Upper lobe of right lung (tissue), 1 donor: ENCODE data around the gene TARBP1. TPM values are rescaled to one million over a fixed set of nuclear protein-coding genes. Genes with fewer than 3 reads are reported as not detected.

Experiments used
- ATAC-seq: fragments of 200-7000 bp; cut with Tn5 transposase; one replicate; pipeline ENCODE4 v1.9.1; 2020; ENCODE audit warnings: mild to moderate bottlenecking, moderate library complexity
- DNase-seq: peaks from one replicate; pipeline ENCODE4 v3.0.0-alpha.2; 2020
- H3K27ac ChIP-seq: fragments of 200-600 bp; one replicate; pipeline ENCODE4 v1.8.0; 2022
- H3K27me3 ChIP-seq: fragments of 200-600 bp; one replicate; pipeline ENCODE4 v1.8.0; 2022; ENCODE audit warnings: mild to moderate bottlenecking
- H3K36me3 ChIP-seq: fragments of 200-600 bp; one replicate; pipeline ENCODE4 v1.8.0; 2022
- H3K4me1 ChIP-seq: fragments of 200-600 bp; one replicate; pipeline ENCODE4 v1.8.0; 2022
- H3K4me3 ChIP-seq: fragments of 200-600 bp; one replicate; pipeline ENCODE4 v1.8.0; 2022; ENCODE audit warnings: mild to moderate bottlenecking
- H3K9me3 ChIP-seq: fragments of 200-600 bp; one replicate; pipeline ENCODE4 v1.8.0; 2022
- intact Hi-C: fragments of 100-400 bp; cut with DNase I; formaldehyde crosslinking; loops from one replicate; pipeline ENCODE4 v1.11.0; 2022
- total RNA-seq: library from RNA; stranded (reverse); fragmentation: NEBNext Ultra II Directional; extraction: Animal tissue kit (Norgen Biotek cat#: 25700); gene quantifications from one replicate; pipeline ENCODE4 v1.2.1, GENCODE V29; 2021
- TF ChIP-seq, protein P1 (sequence below): fragments of 200-600 bp; IDR thresholded peaks from one replicate; pipeline ENCODE4 v1.8.0; 2022; ENCODE audit warnings: antibody characterized with exemption
- donor health status: DM: no; HTN: yes; CAD: no; lungs with severe emphysema.

The TARBP1 gene
- total RNA-seq, 1 donor from 2014 or later: 18.3 TPM

DNA sequence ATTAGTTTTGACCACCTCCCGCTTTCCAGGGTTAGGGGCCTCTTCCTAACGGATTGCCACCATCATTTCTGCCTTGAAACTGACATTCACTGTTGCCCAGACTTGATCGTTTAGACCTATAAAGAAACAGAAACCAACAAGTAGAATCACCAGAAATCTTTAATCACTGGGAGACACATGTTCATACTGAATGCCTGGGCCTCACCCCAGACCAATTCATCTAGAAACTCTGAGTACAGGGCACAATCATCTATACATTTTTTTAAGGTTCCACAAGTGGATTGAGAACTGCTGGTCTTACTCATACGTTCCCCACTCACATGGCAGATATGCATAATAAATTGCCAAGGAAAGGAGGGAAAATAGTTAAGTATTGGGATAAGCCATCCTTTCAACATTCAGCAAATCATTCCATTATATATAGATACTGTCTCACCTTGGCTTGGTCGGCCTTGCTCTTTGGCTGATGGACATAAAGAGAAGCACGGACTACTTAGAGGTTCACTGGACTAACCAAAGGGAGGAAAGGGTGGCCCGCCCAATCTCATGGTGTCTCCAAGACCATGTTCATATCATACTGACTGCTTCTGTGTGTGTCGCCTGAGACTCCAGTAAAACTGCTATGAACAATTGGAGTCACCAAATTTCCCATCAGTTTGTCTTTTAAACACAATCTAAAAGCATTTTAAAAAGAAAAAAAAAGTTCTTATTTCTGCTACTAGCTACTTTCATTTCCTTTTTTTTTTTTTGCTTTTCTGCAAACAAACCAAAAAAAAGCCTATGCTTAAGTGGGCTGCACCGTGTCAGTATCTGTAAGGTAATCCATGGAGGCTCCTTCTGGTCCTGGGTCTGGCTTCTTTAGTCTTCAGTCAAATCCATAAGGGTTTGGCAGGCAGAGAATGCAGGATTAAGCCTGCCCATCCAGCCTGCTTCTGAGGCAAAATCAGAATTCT is 9.4 kb upstream of the TARBP1 start:
- H3K9me3 ChIP-seq: no peaks in the 10 kb centered on the region
- DNase-seq (no peak), ATAC-seq (no peak)
- no peak overlapping the region for H3K27ac ChIP-seq
- H3K27me3 ChIP-seq: no peaks in the 10 kb centered on the region
- intact Hi-C loops: loop anchor here (5.0 to 10.0 kb wide), 2 partner anchors 609 to 926 kb away; no protein-coding TSS in a partner anchor
- no peaks in the 10 kb centered on the region for H3K36me3 ChIP-seq
- H3K4me3 ChIP-seq: no peak overlapping the region
- H3K4me1 ChIP-seq: peaks cover 9% of the 10 kb centered on the region
- TF ChIP-seq, protein P1, sequence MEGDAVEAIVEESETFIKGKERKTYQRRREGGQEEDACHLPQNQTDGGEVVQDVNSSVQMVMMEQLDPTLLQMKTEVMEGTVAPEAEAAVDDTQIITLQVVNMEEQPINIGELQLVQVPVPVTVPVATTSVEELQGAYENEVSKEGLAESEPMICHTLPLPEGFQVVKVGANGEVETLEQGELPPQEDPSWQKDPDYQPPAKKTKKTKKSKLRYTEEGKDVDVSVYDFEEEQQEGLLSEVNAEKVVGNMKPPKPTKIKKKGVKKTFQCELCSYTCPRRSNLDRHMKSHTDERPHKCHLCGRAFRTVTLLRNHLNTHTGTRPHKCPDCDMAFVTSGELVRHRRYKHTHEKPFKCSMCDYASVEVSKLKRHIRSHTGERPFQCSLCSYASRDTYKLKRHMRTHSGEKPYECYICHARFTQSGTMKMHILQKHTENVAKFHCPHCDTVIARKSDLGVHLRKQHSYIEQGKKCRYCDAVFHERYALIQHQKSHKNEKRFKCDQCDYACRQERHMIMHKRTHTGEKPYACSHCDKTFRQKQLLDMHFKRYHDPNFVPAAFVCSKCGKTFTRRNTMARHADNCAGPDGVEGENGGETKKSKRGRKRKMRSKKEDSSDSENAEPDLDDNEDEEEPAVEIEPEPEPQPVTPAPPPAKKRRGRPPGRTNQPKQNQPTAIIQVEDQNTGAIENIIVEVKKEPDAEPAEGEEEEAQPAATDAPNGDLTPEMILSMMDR: no peak

GRCh38 chr1:234486858-234487840 is 8.2 kb upstream of the TARBP1 start:
- DNase-seq (no peak), ATAC-seq (peak; percentile 85)
- TF ChIP-seq, protein P1: peak; percentile 65
- Histone ChIP-seq H3K27me3 (no peaks in the 10 kb centered on the region), H3K36me3 (no peaks in the 10 kb centered on the region), H3K27ac (no peak overlapping the region), H3K9me3 (no peaks in the 10 kb centered on the region), H3K4me3 (no peak overlapping the region), H3K4me1 (peaks cover 9% of the 10 kb centered on the region)
- intact Hi-C loops: loop anchor here (5.0 to 10.0 kb wide), 2 partner anchors 610 to 928 kb away; no protein-coding TSS in a partner anchor

GRCh38 chr1:234484991-234485739 is 6.2 kb upstream of the TARBP1 start:
- Histone ChIP-seq H3K27ac (no peak overlapping the region), H3K9me3 (no peaks in the 10 kb centered on the region), H3K4me3 (no peak overlapping the region), H3K27me3 (no peaks in the 10 kb centered on the region), H3K4me1 (peaks cover 9% of the 10 kb centered on the region), H3K36me3 (no peaks in the 10 kb centered on the region)
- DNase-seq (no peak), ATAC-seq (no peak)
- TF ChIP-seq, protein P1: no peak
- intact Hi-C loops: loop anchor here (5.0 to 10.0 kb wide), 2 partner anchors 612 to 930 kb away; no protein-coding TSS in a partner anchor

DNA sequence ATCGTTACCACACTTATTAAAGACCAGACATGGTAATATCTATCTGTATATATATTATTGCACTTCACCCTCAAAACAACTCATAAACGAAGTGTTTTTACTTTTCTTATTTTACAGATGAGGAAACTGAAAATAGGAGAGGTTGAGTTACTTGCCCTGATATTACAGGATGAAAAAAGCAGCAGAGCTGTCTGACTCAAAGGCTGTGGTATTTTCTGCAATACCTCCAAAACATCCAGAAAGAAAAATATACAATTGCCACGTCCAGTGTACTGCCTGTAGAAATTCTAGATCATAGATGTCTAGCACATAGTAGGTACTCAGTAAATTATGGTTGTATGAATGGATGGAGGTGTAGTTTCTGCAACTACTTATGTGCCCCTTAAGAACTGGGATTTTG is 5.2 kb upstream of the TARBP1 start:
- Histone ChIP-seq H3K4me1 (peaks cover 9% of the 10 kb centered on the region), H3K36me3 (no peaks in the 10 kb centered on the region), H3K27ac (no peak overlapping the region), H3K9me3 (no peaks in the 10 kb centered on the region), H3K27me3 (no peaks in the 10 kb centered on the region), H3K4me3 (no peak overlapping the region)
- DNase-seq (no peak), ATAC-seq (no peak)
- TF ChIP-seq, protein P1: no peak
- intact Hi-C loops: loop anchor here (10.0 kb wide), 1 partner anchor 931 kb away; no protein-coding TSS in a partner anchor

DNA sequence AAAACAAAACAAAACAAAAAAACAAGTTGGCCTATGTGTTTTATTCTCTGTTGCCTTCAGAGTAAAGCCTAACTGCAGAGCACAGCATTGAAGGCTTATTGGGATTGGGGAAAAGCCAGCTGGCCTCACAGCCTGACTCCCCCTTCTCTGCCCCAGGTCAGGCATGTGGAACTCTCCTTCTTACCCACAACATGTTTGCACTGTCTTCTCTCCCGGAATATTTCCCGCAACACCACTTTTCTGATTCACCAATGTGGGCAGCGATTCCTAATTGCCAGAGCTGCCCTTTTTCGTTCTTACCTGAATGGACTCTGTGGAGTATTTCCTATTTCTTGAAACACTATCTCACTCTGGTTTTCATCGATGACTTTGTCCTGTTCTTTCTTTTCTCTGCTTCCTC is 2.8 kb upstream of the TARBP1 start:
- ATAC-seq (no peak), DNase-seq (no peak)
- Histone ChIP-seq H3K27ac (no peak overlapping the region), H3K36me3 (no peaks in the 10 kb centered on the region), H3K27me3 (no peaks in the 10 kb centered on the region), H3K4me1 (peaks cover 12% of the 10 kb centered on the region), H3K4me3 (no peak overlapping the region), H3K9me3 (no peaks in the 10 kb centered on the region)
- intact Hi-C loops: loop anchor here (10.0 kb wide), 1 partner anchor 933 kb away; no protein-coding TSS in a partner anchor
- TF ChIP-seq, protein P1: no peak
